Kidney epithelial cell (primary cell): ENCODE measurements around the gene ZNF526. TPM values are rescaled to one million over a fixed set of nuclear protein-coding genes. Genes with fewer than 3 reads are reported as not detected.

Experiments
- DNase-seq: peaks from one replicate; pipeline ENCODE4 v3.0.0-alpha.2; 2010; ENCODE audit warnings: low read depth
- H3K27me3 ChIP-seq: 2 replicates; pipeline ENCODE4 v1.6.0; 2011; ENCODE audit warnings: low read length; ENCODE audit not compliant: control insufficient read depth, insufficient read depth
- H3K36me3 ChIP-seq: 2 replicates; pipeline ENCODE4 v1.5.1; 2011; ENCODE audit warnings: low read length; ENCODE audit not compliant: control insufficient read depth, insufficient read depth
- H3K4me3 ChIP-seq: 2 replicates; pipeline ENCODE4 v1.5.1; 2011; ENCODE audit warnings: low read depth, mild to moderate bottlenecking, control low read depth, low read length
- total RNA-seq: library from RNA; depleted of rRNA; stranded (reverse); fragments of >200 nt; gene quantifications from 2 replicates; pipeline ENCODE4 v1.2.3, GENCODE V29; 2015
- TF ChIP-seq, protein P1 (sequence below): IDR thresholded peaks from 2 replicates; pipeline ENCODE4 v1.5.1; 2011; ENCODE audit warnings: mild to moderate bottlenecking, moderate library complexity, low read length, control low read depth, inconsistent platforms; ENCODE audit not compliant: insufficient read depth, poor library complexity, severe bottlenecking

The ZNF526 gene
- total RNA-seq, 1 donor from 2014 or later: 6.1 TPM

DNA sequence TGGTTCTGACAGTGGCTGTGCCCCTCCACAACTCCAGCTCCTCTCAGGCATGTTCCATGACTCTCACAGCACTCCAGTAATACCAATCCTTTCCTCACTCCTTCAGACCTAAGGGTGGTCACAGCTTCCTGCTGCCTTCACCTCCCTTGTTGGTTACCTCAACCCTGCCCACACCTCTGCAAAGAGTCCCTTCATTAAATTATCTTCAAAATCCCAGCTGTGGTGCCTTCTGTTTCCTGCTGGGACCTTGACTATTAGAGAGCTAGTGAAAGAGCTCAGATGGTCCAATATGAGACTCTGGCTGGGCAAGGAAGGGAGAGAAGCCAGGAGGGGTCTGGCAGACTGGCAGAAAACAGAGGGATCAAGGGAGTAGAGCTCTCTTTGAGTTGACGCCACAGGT, 28.8 kb upstream of the ZNF526 start:
- H3K27me3 ChIP-seq: no peaks in the 10 kb centered on the region
- no peaks in the 10 kb centered on the region for H3K36me3 ChIP-seq
- TF ChIP-seq, protein P1, sequence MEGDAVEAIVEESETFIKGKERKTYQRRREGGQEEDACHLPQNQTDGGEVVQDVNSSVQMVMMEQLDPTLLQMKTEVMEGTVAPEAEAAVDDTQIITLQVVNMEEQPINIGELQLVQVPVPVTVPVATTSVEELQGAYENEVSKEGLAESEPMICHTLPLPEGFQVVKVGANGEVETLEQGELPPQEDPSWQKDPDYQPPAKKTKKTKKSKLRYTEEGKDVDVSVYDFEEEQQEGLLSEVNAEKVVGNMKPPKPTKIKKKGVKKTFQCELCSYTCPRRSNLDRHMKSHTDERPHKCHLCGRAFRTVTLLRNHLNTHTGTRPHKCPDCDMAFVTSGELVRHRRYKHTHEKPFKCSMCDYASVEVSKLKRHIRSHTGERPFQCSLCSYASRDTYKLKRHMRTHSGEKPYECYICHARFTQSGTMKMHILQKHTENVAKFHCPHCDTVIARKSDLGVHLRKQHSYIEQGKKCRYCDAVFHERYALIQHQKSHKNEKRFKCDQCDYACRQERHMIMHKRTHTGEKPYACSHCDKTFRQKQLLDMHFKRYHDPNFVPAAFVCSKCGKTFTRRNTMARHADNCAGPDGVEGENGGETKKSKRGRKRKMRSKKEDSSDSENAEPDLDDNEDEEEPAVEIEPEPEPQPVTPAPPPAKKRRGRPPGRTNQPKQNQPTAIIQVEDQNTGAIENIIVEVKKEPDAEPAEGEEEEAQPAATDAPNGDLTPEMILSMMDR: no peak
- H3K4me3 ChIP-seq: no peak overlapping the region
- DNase-seq: no peak

DNA sequence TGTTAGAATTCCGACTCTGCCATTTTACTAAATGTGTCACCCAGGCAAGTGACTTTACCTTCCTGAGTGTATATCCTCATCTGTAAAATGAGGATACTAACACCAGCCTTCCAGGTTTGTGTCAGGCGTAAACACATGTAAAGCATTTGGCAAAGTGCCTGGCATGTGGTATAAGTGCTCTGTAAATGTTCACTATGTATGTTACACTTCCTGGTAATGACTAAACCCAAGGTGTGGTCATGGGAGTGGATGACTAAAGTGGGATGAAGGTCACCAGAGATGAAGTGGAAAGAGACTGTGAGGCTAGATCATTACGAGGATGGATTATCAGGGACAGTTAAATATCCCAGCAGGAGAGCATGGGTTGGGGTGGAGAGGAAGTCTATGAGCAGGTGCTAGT, 28.3 kb upstream of the ZNF526 start:
- TF ChIP-seq, protein P1: no peak
- H3K4me3 ChIP-seq: no peak overlapping the region
- DNase-seq: peak; percentile 71
- no peaks in the 10 kb centered on the region for H3K27me3 ChIP-seq
- no peaks in the 10 kb centered on the region for H3K36me3 ChIP-seq

GRCh38 chr19:42193294-42193693, 26.8 kb upstream of the ZNF526 start:
- DNase-seq: no peak
- Histone ChIP-seq H3K4me3 (no peak overlapping the region), H3K27me3 (no peaks in the 10 kb centered on the region), H3K36me3 (no peaks in the 10 kb centered on the region)
- TF ChIP-seq, protein P1: no peak

DNA sequence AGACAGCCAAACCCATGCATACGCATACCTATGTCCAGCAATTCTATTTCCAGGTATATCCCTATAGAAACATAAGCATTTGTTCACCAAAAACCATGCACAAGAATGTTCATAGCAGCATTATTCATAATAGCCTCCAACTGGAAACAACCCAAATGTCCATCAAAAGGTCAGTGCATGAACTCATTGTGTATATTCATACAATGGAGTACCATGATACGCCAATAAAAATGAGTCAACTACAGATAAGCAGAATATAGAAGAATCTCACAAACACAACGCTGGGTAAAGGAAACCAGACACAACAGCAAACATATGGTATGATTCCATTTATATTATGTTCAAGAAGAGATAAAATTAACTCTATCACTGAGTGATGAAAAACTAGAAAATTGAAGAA, 26.4 kb upstream of the ZNF526 start:
- DNase-seq: no peak
- TF ChIP-seq, protein P1: no peak
- no peaks in the 10 kb centered on the region for H3K27me3 ChIP-seq
- peaks cover 2% of the 10 kb centered on the region for H3K36me3 ChIP-seq
- no peak overlapping the region for H3K4me3 ChIP-seq

DNA sequence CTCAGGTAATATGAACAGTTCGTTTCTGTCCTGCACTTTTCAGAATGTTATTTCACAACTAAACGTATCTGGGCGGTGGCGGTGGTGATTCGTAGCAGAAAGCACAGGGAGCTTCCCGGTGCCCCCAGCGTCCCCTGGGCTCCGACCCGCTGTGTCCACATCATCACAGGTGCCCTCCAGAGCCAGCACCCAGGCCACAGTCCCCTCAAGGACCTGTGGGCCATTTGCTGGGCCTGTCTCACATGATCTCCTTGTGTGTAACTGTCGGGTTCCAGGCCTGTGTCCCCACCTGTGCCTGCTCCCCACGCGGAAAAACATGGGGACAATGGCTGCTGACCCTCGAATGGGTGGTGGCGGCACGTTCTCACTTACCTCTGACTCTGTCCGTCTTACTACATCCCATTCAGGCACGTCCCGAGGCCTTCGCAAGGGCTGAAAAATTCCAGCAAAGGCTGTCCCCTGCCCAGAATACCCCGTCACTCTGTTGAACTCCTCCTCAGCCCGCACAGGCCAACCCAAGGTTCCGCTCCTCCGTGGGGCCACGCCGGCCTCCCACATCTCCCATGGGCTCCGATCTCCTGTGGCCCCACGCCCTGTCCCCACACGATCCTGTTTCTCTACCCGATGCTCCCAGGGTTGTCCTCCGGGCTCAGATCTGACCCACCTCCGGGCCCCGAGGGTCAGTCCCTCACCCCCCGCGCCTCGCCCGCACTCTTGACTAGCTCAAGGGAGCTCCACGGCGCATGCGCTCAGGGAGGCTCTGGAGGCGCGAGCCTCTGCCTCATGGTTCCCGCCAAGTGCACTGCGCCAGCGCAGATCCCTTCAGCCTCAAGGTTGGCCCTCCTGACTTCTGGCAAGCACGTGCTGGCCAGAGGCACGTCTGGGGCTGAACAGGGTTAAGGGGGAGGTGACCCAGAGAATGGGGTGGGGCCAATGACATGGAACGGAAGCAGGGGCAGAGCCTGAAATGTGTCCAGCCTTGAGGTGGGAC, 23.8 kb upstream of the ZNF526 start:
- Histone ChIP-seq H3K27me3 (no peaks in the 10 kb centered on the region), H3K4me3 (no peak overlapping the region), H3K36me3 (peaks cover 4% of the 10 kb centered on the region)
- TF ChIP-seq, protein P1: no peak
- DNase-seq: no peak
